ENCODE results near the gene ARRB2.

GRCh38 chr17:4690745-4691144 is 19.7 kb upstream of the ARRB2 start:
- TF ChIP-seq CTCF (IDR thresholded peaks at IDR 0.05) (no peak), POLR2A (IDR thresholded peaks at IDR 0.05; ENCODE audit: low read length) (no peak), JUN (IDR thresholded peaks at IDR 0.05) (no peak), CEBPB (IDR thresholded peaks at IDR 0.05) (no peak)
- TF ChIP-seq, protein P1, sequence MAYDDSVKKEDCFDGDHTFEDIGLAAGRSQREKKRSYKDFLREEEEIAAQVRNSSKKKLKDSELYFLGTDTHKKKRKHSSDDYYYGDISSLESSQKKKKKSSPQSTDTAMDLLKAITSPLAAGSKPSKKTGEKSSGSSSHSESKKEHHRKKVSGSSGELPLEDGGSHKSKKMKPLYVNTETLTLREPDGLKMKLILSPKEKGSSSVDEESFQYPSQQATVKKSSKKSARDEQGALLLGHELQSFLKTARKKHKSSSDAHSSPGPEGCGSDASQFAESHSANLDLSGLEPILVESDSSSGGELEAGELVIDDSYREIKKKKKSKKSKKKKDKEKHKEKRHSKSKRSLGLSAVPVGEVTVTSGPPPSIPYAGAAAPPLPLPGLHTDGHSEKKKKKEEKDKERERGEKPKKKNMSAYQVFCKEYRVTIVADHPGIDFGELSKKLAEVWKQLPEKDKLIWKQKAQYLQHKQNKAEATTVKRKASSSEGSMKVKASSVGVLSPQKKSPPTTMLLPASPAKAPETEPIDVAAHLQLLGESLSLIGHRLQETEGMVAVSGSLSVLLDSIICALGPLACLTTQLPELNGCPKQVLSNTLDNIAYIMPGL (CRISPR knock-in tag; IDR thresholded peaks at IDR 0.05; ENCODE audit: borderline replicate concordance), result no peak
